BE2C (cell line): ENCODE measurements around the gene ADAT1. TPM values are rescaled to one million over a fixed set of nuclear protein-coding genes. Genes with fewer than 3 reads are reported as not detected.
A peak's percentile ranks its signal among the peaks of the same experiment; 100 is the strongest.

Experiments used
- DNase-seq: peaks from one replicate; pipeline ENCODE4 v3.0.0-alpha.2; 2020
- H3K27me3 ChIP-seq: fragments of 250-450 bp; sonication (Bioruptor Pico); 2 replicates; pipeline ENCODE4 v1.5.1; 2020; ENCODE audit warnings: mild to moderate bottlenecking
- H3K36me3 ChIP-seq: fragments of 250-450 bp; sonication (Bioruptor Pico); 2 replicates; pipeline ENCODE4 v1.5.1; 2020; ENCODE audit warnings: mild to moderate bottlenecking
- H3K4me1 ChIP-seq: fragments of 250-450 bp; sonication (Bioruptor Pico); 2 replicates; pipeline ENCODE4 v1.5.1; 2020
- H3K4me3 ChIP-seq: 2 replicates; pipeline ENCODE4 v1.5.1; 2011; ENCODE audit warnings: low read depth, low read length
- H3K9me3 ChIP-seq: fragments of 250-450 bp; sonication (Bioruptor Pico); 2 replicates; pipeline ENCODE4 v1.5.1; 2020
- CTCF ChIP-seq: IDR thresholded peaks from 2 replicates; pipeline ENCODE4 v1.5.1; 2012; ENCODE audit warnings: mild to moderate bottlenecking, low read depth, low read length
- polyA plus RNA-seq: library from polyadenylated mRNA; unstranded; fragments of >200 nt; gene quantifications from one replicate; pipeline ENCODE4 v1.2.1, GENCODE V29; 2012; ENCODE audit warnings: low read depth, missing spikeins; ENCODE audit not compliant: insufficient read length, insufficient read depth

The ADAT1 gene
- polyA plus RNA-seq = 62.0 TPM

GRCh38 chr16:75622761-75623605 is at the start of gene ADAT1:
Gene ADAT1 (minus strand): TSS chr16:75623281. CDS start chr16:75620799, 2,482 bp downstream.
- Histone ChIP-seq H3K27me3 (no peaks in the 10 kb centered on the region), H3K9me3 (no peaks in the 10 kb centered on the region), H3K4me3 (peak within 1 kb of the TSS; percentile 83), H3K4me1 (no peaks in the 10 kb centered on the region; the same call in 1 of the 2 replicates), H3K36me3 (peaks cover 26% of the 10 kb centered on the region)
- peak; percentile 97 for DNase-seq
- no peak for TF ChIP-seq CTCF

GRCh38 chr16:75667503-75667902 is 44.4 kb upstream of the ADAT1 start:
- Histone ChIP-seq H3K4me1 (no peaks in the 10 kb centered on the region), H3K36me3 (no peaks in the 10 kb centered on the region), H3K4me3 (no peak overlapping the region), H3K9me3 (no peaks in the 10 kb centered on the region), H3K27me3 (no peaks in the 10 kb centered on the region)
- TF ChIP-seq CTCF = no peak
- DNase-seq = no peak

GRCh38 chr16:75660726-75661302 is 37.7 kb upstream of the ADAT1 start:
- no peak overlapping the region for H3K4me3 ChIP-seq
- no peaks in the 10 kb centered on the region for H3K27me3 ChIP-seq
- H3K4me1 ChIP-seq = no peaks in the 10 kb centered on the region
- no peak for DNase-seq
- H3K36me3 ChIP-seq = peaks cover 29% of the 10 kb centered on the region
- no peaks in the 10 kb centered on the region for H3K9me3 ChIP-seq
- no peak for TF ChIP-seq CTCF

GRCh38 chr16:75660321-75660720 is 37.2 kb upstream of the ADAT1 start:
- Histone ChIP-seq H3K27me3 (no peaks in the 10 kb centered on the region), H3K36me3 (peaks cover 34% of the 10 kb centered on the region), H3K4me3 (no peak overlapping the region), H3K4me1 (no peaks in the 10 kb centered on the region), H3K9me3 (no peaks in the 10 kb centered on the region)
- DNase-seq = no peak
- no peak for TF ChIP-seq CTCF

- H3K9me3 ChIP-seq = no peaks in the 10 kb centered on the region
- H3K4me3 ChIP-seq = no peak overlapping the region
- no peaks in the 10 kb centered on the region for H3K27me3 ChIP-seq
- H3K4me1 ChIP-seq = no peaks in the 10 kb centered on the region
- TF ChIP-seq CTCF = no peak
- peaks cover 46% of the 10 kb centered on the region for H3K36me3 ChIP-seq
- DNase-seq = no peak
Measured at GRCh38 chr16:75658175-75658574, 35.1 kb upstream of the ADAT1 start.

GRCh38 chr16:75653922-75654321 is 30.8 kb upstream of the ADAT1 start:
- Histone ChIP-seq H3K9me3 (no peaks in the 10 kb centered on the region), H3K36me3 (peaks cover 48% of the 10 kb centered on the region), H3K4me3 (no peak overlapping the region), H3K27me3 (no peaks in the 10 kb centered on the region), H3K4me1 (no peaks in the 10 kb centered on the region)
- DNase-seq = no peak
- no peak for TF ChIP-seq CTCF
